ENCODE measurements around the gene LIM2. TPM values are rescaled to one million over a fixed set of nuclear protein-coding genes. Genes with fewer than 3 reads are reported as not detected.

The LIM2 gene
- not detected for total RNA-seq

DNA sequence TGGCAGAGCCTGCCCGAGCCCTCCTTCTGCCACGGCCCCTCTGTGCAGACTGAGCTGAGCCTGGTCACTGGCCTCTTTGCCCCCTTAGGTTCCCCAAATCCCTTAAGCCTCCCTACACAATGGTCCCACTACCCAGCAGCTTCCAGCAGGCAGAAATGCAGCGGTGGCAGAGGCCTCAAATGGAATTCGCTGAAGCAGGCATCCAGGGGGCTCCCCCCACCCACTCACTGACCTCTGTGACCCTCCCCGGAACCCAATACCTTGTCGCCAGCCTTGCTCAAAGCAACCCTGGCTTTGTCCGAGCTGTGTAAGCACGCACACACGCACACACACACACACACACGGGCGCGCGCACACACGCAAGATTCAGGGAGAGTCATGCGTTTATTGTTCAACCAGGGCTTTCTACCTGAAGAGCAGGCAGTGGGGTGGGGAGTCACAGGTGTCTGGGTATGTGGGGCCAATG is at the start of gene LIM2:
TSS of gene LIM2 (minus strand) at position 51 of the 466 bp plus-strand sequence. CDS start 531 bp downstream, outside the sequence.

DNA sequence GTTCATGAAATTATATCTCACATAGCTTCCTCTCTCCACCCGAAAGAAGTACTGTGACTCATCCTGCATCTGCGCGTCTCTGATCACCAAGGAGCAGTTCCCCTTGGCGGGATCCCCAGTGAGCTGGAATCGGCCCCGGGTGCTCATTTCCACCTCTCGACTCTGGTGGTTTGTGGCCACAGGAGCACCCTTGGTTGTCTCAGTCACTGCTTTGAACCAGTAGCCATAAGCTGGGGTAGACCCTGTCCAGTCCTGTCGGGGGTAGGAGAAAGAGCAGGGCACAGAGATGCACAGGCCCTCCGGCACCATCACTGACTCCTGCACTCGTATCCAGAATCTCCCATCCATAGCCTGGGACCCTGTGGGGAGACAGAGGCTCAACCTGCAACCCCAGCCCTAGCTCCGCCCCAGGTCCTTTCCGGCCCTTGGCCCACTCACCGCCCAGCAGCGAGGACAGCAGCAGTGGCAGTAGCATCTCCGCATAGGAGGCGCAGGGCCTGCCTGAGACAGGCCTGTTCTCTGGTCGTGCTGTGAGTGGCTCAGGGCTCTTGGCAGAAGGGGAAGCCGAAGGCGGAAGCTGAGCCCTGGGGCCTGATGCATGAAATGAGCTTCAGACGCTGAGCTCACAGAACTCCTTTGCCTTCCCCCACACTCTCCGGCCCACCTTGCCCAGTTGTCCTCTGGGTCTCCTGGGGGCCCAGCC is 29.5 kb upstream of the LIM2 start, which contains the start of gene SIGLEC10:
TSS of gene SIGLEC10 (minus strand) at position 536 of the 703 bp plus-strand sequence. CDS start at position 475, 61 bp downstream.

DNA sequence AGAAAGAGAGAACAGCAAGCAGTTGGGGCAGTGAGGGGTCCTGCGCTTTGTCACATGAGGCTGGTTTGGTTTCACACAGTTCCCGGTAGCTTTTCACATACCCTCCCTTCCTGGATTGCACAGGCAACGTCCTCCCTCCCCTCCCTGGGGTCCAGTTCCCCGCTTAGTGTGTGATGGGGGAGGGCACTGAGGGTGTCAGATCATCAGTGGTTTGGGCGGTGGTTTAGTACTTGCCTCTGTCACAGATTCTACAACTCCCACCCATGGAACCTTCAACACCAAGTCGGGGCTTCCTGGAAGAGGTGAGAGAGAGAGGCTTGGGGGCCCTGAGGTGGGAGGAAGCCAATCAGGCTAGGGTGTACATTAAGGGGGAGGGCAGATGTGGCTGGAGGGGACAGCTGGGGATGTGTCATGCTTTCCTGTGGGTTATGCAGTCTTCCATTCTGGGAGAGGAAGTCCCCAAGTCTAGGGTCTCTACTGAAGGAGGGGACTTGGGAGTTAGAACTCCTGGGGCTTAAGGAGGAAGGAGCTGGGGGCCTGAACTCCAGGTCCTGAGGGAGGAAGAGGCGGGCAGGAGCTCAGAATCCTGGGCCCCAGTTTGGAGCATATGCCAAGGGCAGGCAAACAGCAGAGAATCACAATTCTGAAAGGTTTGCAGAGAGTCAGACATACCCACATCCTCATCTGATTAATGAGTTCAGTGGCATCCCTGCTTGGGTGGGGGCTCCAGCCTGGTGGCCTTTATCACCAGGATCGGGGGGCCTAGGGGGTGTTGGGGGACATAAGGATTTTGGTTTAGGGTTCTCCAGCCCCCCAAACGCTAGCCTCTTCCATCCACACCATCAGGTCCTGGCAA is 14.9 kb downstream of the LIM2 start, which contains the start of gene NKG7:
TSS of gene NKG7 (minus strand) at position 6 of the 856 bp plus-strand sequence. CDS start 119 bp downstream, outside the sequence.

GRCh38 chr19:51368366-51369282 is 19.1 kb downstream of the LIM2 start, which contains the start of gene CLDND2:
Gene CLDND2 (minus strand): TSS chr19:51369003. CDS start chr19:51368577, 426 bp downstream.

DNA sequence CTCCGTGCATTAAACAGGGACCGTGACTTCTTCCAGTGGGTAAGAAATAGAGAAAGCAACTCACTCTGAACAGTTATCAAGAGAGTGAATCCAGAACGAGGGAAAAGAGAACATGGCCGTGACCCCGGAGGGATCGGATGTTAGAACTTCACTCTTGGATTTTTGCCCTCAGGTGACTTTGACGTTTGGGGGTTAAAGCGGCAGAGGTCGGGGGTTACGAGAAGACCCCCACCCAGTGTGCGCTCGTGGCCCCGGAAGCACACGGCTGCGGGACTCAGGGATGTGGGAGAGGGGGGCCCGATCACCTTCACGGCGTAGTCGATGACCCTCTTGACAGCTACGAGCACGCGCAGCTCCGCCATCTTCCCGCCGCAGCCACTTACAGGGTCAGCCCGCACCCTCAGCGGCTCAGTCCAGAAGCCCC is 21.8 kb downstream of the LIM2 start, which contains the start of gene ETFB:
TSS of gene ETFB (minus strand) at position 424 of the 424 bp plus-strand sequence. CDS start at position 362, 62 bp downstream.

GRCh38 chr19:51341976-51342580 is 45.7 kb downstream of the LIM2 start, which contains the start of gene VSIG10L:
Gene VSIG10L (minus strand): TSS chr19:51342139. CDS start chr19:51342124, 15 bp downstream.

Other genes with a start within 250 kb of the LIM2 start
- not detected for gene SIGLEC7, start 245.7 kb downstream of the LIM2 start, total RNA-seq
- 10 to 100 TPM; 15.8 to 16.0 TPM for gene CD33, start 162.9 kb downstream of the LIM2 start, total RNA-seq
- not detected for gene SIGLECL1, start 136.9 kb downstream of the LIM2 start, total RNA-seq
- not detected for gene IGLON5, start 76.3 kb downstream of the LIM2 start, total RNA-seq
- under 1 TPM; 0.28 to 0.46 TPM for gene VSIG10L, start 45.8 kb downstream of the LIM2 start, total RNA-seq
- gene ETFB, start 21.6 kb downstream of the LIM2 start, total RNA-seq, result 100 to 1,000 TPM; 108 to 109 TPM
- 1 to 10 TPM; 1.4 to 1.9 TPM for gene CLDND2, start 19.0 kb downstream of the LIM2 start, total RNA-seq
- 10 to 100 TPM; 63.6 to 71.5 TPM for gene NKG7, start 15.3 kb downstream of the LIM2 start, total RNA-seq
- not detected for gene C19orf84, start 2.6 kb upstream of the LIM2 start, total RNA-seq
- gene SIGLEC10, start 29.7 kb upstream of the LIM2 start, total RNA-seq, result not detected
- not detected for gene SIGLEC8, start 70.5 kb upstream of the LIM2 start, total RNA-seq
- not detected for gene CEACAM18, start 90.6 kb upstream of the LIM2 start, total RNA-seq
- gene SIGLEC12, start 113.8 kb upstream of the LIM2 start, total RNA-seq, result not detected
- gene SIGLEC6, start 143.7 kb upstream of the LIM2 start, total RNA-seq, result 1 to 10 TPM in 1 of 2 experiments, under 1 TPM in 1; 0.79 to 1.0 TPM
- gene ZNF175, start 183.3 kb upstream of the LIM2 start, total RNA-seq, result 10 to 100 TPM in 1 of 2 experiments, 1 to 10 TPM in 1; 7.6 to 10.1 TPM
- not detected for gene SIGLEC5, start 242.4 kb upstream of the LIM2 start, total RNA-seq

Measured in activated naive CD4-positive, alpha-beta T cell treated with anti-CD3 and anti-CD28 coated beads, Interleukin-2, amount 10 ng/mL, durations not matched to agents 5 hours and 36 hours (primary cell).